HG03558 (cell line): ENCODE results near the gene KTN1.
A peak's percentile ranks its signal among the peaks of the same experiment; 100 is the strongest.

Experiments used
- ATAC-seq: cut with Tn5 transposase; IDR thresholded peaks from one replicate; pipeline ENCODE4 v1.9.1; 2021; ENCODE audit warnings: moderate number of reproducible peaks; ENCODE audit not compliant: unreplicated experiment; ENCODE audit errors: extremely low read depth

Gene KTN1, protein sequence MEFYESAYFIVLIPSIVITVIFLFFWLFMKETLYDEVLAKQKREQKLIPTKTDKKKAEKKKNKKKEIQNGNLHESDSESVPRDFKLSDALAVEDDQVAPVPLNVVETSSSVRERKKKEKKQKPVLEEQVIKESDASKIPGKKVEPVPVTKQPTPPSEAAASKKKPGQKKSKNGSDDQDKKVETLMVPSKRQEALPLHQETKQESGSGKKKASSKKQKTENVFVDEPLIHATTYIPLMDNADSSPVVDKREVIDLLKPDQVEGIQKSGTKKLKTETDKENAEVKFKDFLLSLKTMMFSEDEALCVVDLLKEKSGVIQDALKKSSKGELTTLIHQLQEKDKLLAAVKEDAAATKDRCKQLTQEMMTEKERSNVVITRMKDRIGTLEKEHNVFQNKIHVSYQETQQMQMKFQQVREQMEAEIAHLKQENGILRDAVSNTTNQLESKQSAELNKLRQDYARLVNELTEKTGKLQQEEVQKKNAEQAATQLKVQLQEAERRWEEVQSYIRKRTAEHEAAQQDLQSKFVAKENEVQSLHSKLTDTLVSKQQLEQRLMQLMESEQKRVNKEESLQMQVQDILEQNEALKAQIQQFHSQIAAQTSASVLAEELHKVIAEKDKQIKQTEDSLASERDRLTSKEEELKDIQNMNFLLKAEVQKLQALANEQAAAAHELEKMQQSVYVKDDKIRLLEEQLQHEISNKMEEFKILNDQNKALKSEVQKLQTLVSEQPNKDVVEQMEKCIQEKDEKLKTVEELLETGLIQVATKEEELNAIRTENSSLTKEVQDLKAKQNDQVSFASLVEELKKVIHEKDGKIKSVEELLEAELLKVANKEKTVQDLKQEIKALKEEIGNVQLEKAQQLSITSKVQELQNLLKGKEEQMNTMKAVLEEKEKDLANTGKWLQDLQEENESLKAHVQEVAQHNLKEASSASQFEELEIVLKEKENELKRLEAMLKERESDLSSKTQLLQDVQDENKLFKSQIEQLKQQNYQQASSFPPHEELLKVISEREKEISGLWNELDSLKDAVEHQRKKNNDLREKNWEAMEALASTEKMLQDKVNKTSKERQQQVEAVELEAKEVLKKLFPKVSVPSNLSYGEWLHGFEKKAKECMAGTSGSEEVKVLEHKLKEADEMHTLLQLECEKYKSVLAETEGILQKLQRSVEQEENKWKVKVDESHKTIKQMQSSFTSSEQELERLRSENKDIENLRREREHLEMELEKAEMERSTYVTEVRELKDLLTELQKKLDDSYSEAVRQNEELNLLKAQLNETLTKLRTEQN (N-terminal part only)

DNA sequence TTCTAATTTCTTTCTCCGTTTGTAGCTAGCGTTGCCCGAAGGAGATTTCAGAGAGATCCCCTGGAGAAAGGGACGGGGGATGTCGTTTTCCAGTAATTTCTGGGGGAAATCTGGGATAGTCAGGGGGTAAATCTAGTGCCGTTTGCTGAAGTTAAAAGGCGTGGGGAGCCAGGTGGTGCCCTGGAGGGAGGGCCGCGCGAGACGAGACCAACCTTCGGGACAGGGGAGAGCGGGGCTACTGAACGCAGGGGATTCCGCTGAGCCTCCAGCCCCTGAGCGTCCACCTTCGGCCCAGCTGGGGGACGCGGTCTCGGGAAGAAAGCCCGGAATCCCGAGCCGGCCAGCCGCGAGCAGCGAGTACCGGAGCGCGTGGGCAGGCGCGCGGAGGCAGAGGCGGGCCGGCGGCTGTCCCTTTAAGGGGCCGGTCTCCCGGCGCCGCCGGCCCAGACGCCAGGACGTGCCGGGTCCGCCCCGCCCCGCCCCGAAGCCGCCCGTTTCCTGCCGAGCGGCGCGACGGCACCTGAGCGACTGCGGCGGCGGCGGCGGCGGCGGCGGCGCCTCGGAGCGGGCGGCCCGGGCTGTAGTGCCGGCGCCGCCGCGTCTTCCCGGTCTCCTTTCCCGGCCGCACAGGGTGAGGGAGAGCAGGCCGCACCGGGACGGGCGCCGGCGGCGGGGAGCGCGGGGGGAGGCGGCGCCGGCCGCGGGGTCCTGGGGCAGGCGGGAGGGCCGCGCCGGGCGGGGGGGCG is at the start of gene KTN1:
KTN1 (plus strand) TSS at position 484 of the 746 bp plus-strand sequence. CDS start 31,842 bp downstream, outside the sequence.
- ATAC-seq: peak; percentile 46

- no peak for ATAC-seq
Measured at GRCh38 chr14:55530464-55530863, 49.5 kb upstream of the KTN1 start.

DNA sequence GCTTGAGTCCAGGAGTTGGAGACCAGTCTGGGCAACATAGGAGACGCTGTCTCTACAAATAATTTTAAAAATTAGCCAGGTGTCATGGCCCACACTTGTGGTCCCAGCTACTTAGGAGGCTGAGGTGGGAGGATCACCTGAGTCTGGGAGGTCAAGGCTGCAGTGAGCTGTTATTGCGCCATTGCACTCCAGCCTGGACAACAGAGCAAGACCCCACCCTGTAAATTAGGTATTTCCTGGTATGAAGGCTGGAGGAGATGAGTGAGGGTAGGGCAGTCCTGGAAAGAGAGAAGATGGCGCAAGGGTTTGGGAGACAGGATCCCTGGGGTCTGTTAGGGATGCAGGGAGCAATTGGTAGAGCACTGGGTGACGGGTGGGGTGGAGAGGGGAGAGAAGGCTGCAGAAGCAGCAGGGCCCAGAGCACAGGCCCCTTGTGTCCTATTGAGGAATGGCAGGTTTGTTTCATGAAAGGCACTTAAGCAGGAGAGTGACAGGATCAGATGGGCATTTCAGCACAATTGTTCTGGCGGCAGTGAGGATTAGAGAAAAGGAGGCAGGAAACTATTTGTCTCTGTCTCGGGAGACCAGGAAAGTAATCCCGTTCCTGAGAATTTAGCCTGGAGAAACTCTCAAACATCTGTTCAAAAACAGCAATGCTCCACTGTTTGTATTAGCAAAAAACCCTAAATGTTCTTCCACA is 47.2 kb upstream of the KTN1 start:
- no peak for ATAC-seq

- no peak for ATAC-seq
Measured at GRCh38 chr14:55533960-55534359, 46.0 kb upstream of the KTN1 start.

DNA sequence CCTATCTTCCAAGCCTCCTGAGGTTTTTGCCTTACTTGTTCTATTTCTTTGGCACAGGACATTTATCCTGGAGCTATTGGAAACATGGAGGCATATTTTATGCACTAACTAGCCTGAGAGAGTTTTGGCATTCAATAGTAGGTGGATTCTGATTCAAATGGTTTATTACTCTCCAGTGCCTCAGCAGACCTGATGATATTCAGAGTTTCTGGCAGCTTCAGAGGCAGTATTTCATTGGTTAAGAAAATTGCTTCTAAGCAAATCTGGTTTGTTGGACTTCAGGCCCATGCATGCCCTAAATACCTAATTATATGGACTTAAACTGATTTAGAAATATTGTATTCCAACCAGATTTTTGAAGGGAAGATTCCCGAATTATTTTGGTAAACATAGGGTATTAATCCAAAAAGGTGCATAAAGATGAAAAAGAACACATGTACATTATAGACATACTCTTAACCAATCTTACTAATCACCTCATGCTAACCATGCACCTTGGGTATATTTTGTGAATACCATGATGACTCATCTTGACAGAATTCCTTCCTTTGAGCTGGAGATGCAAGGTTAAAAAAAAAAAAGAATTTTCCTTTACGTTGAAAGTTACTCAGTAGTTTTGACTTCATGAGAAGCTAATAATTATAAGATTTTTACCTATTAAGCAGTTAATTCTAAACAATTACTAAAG is 44.3 kb upstream of the KTN1 start:
- no peak for ATAC-seq

- ATAC-seq: no peak
Measured at GRCh38 chr14:55536204-55536708, 43.8 kb upstream of the KTN1 start.

DNA sequence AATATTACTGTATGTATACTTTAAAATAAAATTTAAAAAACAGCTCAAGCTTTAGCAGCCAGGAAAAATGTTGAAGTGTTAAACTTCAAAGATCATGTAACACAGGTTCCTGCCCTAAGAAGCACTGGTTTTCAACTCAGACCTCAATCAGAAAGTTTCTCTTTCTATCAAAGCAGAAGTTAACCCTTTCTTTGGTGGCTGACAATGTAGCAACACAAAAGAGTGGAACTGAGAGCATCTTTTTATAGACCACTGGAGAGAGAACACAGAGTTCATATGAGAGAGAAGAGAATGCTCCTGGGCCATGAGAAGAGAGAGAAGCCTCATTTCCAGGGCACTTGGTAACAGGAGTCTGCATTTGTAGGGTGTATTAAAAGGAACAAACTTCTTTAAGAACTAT is 42.2 kb upstream of the KTN1 start:
- ATAC-seq: no peak

GRCh38 chr14:55539975-55540374 is 40.0 kb upstream of the KTN1 start:
- no peak for ATAC-seq

- ATAC-seq: no peak
Measured at GRCh38 chr14:55540847-55541773, 38.9 kb upstream of the KTN1 start.

- no peak for ATAC-seq
Measured at GRCh38 chr14:55545779-55546178, 34.2 kb upstream of the KTN1 start.

GRCh38 chr14:55546212-55546874 is 33.7 kb upstream of the KTN1 start:
- ATAC-seq: peak; percentile 36

GRCh38 chr14:55547650-55548315 is 32.2 kb upstream of the KTN1 start:
- no peak for ATAC-seq

DNA sequence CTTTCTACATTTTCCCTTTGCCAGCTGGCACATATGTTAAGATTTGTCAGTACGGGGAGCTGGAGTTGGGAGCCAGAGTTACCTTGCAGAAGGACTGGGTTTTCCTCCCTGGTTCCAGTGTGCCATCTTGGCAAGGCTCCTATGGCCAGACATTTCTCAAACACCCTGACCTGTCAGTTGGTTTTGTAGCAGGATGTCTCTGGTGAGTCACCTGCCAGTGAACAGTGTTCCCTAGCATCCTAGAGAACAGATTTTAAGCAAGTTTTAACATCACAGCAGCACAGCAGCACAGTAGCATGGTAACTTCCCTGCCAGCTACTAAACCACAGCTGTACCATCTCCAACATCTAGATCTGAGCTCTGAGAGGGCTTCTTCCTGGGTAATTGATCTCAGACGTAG is 26.2 kb upstream of the KTN1 start:
- no peak for ATAC-seq

GRCh38 chr14:55556929-55557623 is 22.9 kb upstream of the KTN1 start:
- no peak for ATAC-seq

- ATAC-seq: no peak
Measured at GRCh38 chr14:55562135-55562534, 17.9 kb upstream of the KTN1 start.

DNA sequence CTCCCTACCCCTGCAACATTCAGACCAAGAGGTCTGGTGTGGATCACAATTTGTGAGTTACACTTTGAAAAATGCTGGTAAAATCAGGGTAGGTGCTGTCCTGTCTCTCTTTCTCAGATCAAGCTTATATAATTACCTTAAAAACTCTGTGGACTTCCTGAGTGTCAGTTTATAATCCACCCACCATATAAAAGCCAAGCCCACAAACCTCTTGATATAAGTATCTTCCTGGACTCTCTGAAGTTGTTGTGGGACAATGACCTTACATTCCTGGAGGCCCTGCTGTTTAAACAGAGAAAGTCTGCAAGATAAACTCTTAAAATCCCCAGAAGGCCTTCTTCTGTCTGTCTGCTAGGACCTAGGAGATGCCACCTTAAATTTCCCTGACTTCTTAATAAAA is 11.4 kb upstream of the KTN1 start:
- no peak for ATAC-seq
